Mesendoderm (in vitro differentiated cells): ENCODE data around the gene TBKBP1.
"Not testable (repeated sequence)": the region's sequence is repeated elsewhere in the genome, so short reads cannot be mapped to it uniquely, and the experiment has no call there.

ENCODE experiments used
- DNase-seq: peaks from one replicate; pipeline ENCODE4 v3.0.0; 2013
- H2AK5ac ChIP-seq: 2 replicates; pipeline ENCODE4 v1.6.1; 2013; ENCODE audit warnings: low read length, inconsistent platforms
- H2BK120ac ChIP-seq: 2 replicates; pipeline ENCODE4 v1.6.1; 2013; ENCODE audit warnings: low read depth, mild to moderate bottlenecking, low read length, moderate library complexity, mixed read lengths
- H2BK15ac ChIP-seq: replicated peaks from 2 replicates; pipeline ENCODE4 v1.6.1; 2013; ENCODE audit warnings: low read depth, mild to moderate bottlenecking, moderate library complexity
- H2BK5ac ChIP-seq: 2 replicates; pipeline ENCODE4 v1.6.1; 2013; ENCODE audit warnings: low read length, inconsistent platforms
- H3K18ac ChIP-seq: 2 replicates; pipeline ENCODE4 v1.6.1; 2013; ENCODE audit warnings: mild to moderate bottlenecking, low read length, mixed read lengths
- H3K23ac ChIP-seq: one replicate; pipeline ENCODE4 v1.6.1; 2013; ENCODE audit warnings: low read length
- H3K27ac ChIP-seq: 2 replicates; pipeline ENCODE4 v1.5.1; 2013; ENCODE audit warnings: low read depth, mild to moderate bottlenecking, inconsistent platforms, low read length, moderate library complexity
- H3K27me3 ChIP-seq: 2 replicates; pipeline ENCODE4 v1.6.1; 2013; ENCODE audit warnings: low read length, control low read depth, mild to moderate bottlenecking, inconsistent platforms; ENCODE audit not compliant: insufficient read depth, poor library complexity
- H3K36me3 ChIP-seq: 2 replicates; pipeline ENCODE4 v1.6.1; 2013; ENCODE audit warnings: low read length, inconsistent platforms; ENCODE audit not compliant: control insufficient read depth, insufficient read depth
- H3K4ac ChIP-seq: one replicate; pipeline ENCODE4 v1.6.1; 2013; ENCODE audit warnings: low read depth, mild to moderate bottlenecking, low read length, moderate library complexity
- H3K4me1 ChIP-seq: 2 replicates; pipeline ENCODE4 v1.6.1; 2013; ENCODE audit warnings: low read depth, low read length, inconsistent platforms; ENCODE audit not compliant: control insufficient read depth
- H3K4me2 ChIP-seq: 2 replicates; pipeline ENCODE4 v1.6.1; 2013; ENCODE audit warnings: low read length
- H3K4me3 ChIP-seq: 2 replicates; pipeline ENCODE4 v1.5.1; 2013; ENCODE audit warnings: mild to moderate bottlenecking, low read length
- H3K56ac ChIP-seq: one replicate; pipeline ENCODE4 v1.6.1; 2013; ENCODE audit warnings: low read length
- H3K79me1 ChIP-seq: 2 replicates; pipeline ENCODE4 v1.6.1; 2013; ENCODE audit warnings: low read length, inconsistent platforms
- H3K79me2 ChIP-seq: 2 replicates; pipeline ENCODE4 v1.6.1; 2013; ENCODE audit warnings: mild to moderate bottlenecking, low read length; ENCODE audit not compliant: control insufficient read depth, insufficient read depth
- H3K9ac ChIP-seq: 2 replicates; pipeline ENCODE4 v1.6.1; 2013; ENCODE audit warnings: low read length, inconsistent platforms
- H4K5ac ChIP-seq: one replicate; pipeline ENCODE4 v1.6.1; 2013; ENCODE audit warnings: low read length
- H4K8ac ChIP-seq: one replicate; pipeline ENCODE4 v1.6.1; 2013; ENCODE audit warnings: low read depth, mild to moderate bottlenecking, control low read depth, low read length, moderate library complexity
- WGBS: extraction: QIAGEN DNeasy Blood & Tissue Kit; methylation state at CpG from one replicate; pipeline ENCODE4 v1.1.7; 2013; ENCODE audit warnings: low lambda C conversion rate, missing lambda C conversion rate; ENCODE audit not compliant: insufficient coverage; ENCODE audit errors: extremely low coverage; 5-methylcytosine and 5-hydroxymethylcytosine counted together

The TBKBP1 gene

DNA sequence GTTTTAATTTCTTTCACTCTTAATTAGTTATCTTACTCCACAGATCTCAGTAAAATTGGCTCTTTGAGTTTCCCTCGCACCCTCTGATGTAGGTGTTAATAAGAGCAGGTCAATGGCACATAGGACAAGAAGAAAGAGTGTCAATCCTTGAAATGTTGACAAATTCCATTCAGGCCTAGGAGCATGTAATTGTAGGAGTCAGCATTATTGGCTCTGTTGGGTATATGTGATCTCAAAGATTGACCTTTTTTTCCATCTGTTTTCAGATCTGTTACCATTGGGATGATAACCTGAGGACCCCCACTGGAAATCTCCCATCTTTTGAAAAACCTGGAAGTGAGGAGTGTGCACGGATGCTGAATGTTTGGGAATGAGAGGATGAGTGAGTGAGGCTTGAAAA is 11.8 kb upstream of the TBKBP1 start:
- Histone ChIP-seq H4K8ac (no peak overlapping the region), H4K5ac (no peak overlapping the region), H2AK5ac (no peak overlapping the region), H3K23ac (no peak overlapping the region), H2BK5ac (no peak overlapping the region), H3K4me1 (no peaks in the 10 kb centered on the region), H3K56ac (no peak overlapping the region), H3K27ac (no peak overlapping the region), H3K9ac (no peak overlapping the region), H3K4me3 (no peak overlapping the region), H3K4me2 (no peak overlapping the region), H2BK120ac (no peak overlapping the region), H3K36me3 (peaks cover 30% of the 10 kb centered on the region), H3K27me3 (no peaks in the 10 kb centered on the region), H3K79me1 (peaks cover 2% of the 10 kb centered on the region), H2BK15ac (no peak overlapping the region), H3K4ac (no peak overlapping the region), H3K18ac (no peak overlapping the region), H3K79me2 (no peaks in the 10 kb centered on the region)
- no peak for DNase-seq
- no CpG with 5 or more reads among the region's 2 CpGs for WGBS

DNA sequence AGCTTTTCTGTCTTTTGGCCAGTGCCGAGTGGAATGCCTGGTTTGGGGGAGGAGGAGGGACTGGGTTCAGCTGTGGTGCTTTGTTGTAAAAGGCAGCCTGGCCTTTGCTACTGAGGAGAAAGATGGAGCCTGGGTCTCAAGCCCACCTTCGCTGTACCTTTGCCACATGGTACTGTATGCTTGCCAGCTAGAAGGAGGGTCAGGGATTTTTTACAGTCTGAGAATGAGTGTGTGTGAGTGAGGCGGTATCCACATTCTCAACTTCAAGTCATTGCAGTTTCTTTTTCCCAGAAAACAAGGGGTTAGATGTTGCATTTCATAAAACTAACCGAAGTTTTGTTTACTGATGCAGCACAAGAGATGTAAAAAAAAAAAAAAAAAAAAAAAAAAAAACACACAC is 11.2 kb upstream of the TBKBP1 start:
- H2AK5ac ChIP-seq, H2BK120ac ChIP-seq, H4K5ac ChIP-seq, H3K4ac ChIP-seq, H3K27ac ChIP-seq, H3K23ac ChIP-seq, H4K8ac ChIP-seq, H3K4me2 ChIP-seq, H2BK5ac ChIP-seq, H3K56ac ChIP-seq, H3K79me1 ChIP-seq, H3K4me3 ChIP-seq, H2BK15ac ChIP-seq, H3K4me1 ChIP-seq, H3K79me2 ChIP-seq, DNase-seq, H3K18ac ChIP-seq, H3K9ac ChIP-seq, H3K27me3 ChIP-seq: not testable (repeated sequence)
- no CpG with 5 or more reads among the region's 4 CpGs for WGBS
- H3K36me3 ChIP-seq, result peaks cover 27% of the 10 kb centered on the region

DNA sequence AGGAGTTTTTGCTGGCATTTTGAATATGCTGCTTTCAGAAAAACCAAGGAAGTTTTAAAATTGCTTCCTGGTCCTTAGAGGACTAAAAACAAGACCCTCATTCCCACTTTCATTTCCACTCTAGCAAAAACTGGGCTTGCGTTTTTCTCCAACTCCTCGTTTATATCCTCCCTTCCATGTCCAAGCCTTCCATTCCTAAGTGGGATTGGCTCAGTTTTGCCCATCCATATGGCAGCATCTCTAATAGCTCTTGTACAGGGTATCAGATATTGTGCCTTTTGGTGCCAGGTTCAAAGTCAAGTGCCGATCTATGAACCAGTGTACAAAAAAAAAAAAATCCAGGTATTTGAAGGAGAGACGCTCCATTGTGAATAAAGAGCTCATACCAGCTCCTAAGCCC is 9.9 kb upstream of the TBKBP1 start:
- no peak overlapping the region for H3K23ac ChIP-seq
- peaks cover 22% of the 10 kb centered on the region for H3K36me3 ChIP-seq
- H3K27me3 ChIP-seq, result no peaks in the 10 kb centered on the region
- H2BK120ac ChIP-seq, result no peak overlapping the region
- H3K4me3 ChIP-seq, result no peak overlapping the region
- H3K56ac ChIP-seq, result no peak overlapping the region
- H3K27ac ChIP-seq, result no peak overlapping the region
- H2BK15ac ChIP-seq, result no peak overlapping the region
- H3K79me2 ChIP-seq, result no peaks in the 10 kb centered on the region
- no CpG with 5 or more reads among the region's 4 CpGs for WGBS
- DNase-seq, result no peak
- H4K8ac ChIP-seq, result no peak overlapping the region
- no peak overlapping the region for H2AK5ac ChIP-seq
- H2BK5ac ChIP-seq, result no peak overlapping the region
- H3K4me2 ChIP-seq, result no peak overlapping the region
- no peak overlapping the region for H3K18ac ChIP-seq
- no peak overlapping the region for H3K4ac ChIP-seq
- no peaks in the 10 kb centered on the region for H3K4me1 ChIP-seq
- no peak overlapping the region for H4K5ac ChIP-seq
- H3K79me1 ChIP-seq, result peaks cover 2% of the 10 kb centered on the region
- H3K9ac ChIP-seq, result no peak overlapping the region

DNA sequence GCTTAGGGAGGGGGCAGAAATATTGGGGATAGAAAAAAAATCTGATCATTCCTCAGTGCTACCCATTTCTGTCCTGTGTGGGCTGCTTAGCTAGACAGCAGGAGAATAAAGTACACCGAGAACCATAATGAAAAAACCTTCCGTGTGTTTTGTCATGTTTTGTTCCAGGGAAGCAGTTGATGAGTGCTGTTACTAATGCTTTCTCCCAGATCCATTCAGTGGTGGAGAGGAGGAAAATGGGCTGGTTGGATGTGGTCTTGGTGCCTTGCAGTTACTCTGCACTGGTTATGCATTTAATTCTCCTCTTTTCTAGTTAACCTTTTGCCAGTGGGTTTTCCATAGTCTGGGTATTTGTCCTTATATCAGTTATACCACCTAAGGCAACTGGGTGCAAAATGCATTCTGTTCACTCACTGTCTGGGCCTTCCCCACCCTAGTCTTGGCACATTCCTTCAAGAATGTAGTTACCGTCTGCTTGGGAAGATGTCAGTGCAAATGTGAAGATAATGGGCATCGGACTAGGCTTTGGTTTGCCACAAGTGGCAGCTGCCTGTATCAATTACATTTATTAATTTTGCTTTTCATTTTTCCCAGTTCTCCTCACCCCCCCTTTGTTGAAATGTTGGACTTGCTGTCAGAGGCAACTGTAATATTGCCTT is 9.3 kb upstream of the TBKBP1 start:
- H3K27me3 ChIP-seq, result no peaks in the 10 kb centered on the region
- no peak overlapping the region for H2BK5ac ChIP-seq
- WGBS, result no CpG with 5 or more reads among the region's 4 CpGs
- no peak overlapping the region for H3K18ac ChIP-seq
- no peak overlapping the region for H2BK15ac ChIP-seq
- no peak overlapping the region for H3K4me2 ChIP-seq
- no peak overlapping the region for H3K27ac ChIP-seq
- DNase-seq, result no peak
- peaks cover 21% of the 10 kb centered on the region for H3K36me3 ChIP-seq
- no peak overlapping the region for H3K9ac ChIP-seq
- H3K56ac ChIP-seq, result no peak overlapping the region
- H4K8ac ChIP-seq, result no peak overlapping the region
- no peak overlapping the region for H2AK5ac ChIP-seq
- no peaks in the 10 kb centered on the region for H3K79me2 ChIP-seq
- H3K4me1 ChIP-seq, result no peaks in the 10 kb centered on the region
- no peak overlapping the region for H3K4me3 ChIP-seq
- no peak overlapping the region for H3K4ac ChIP-seq
- H3K79me1 ChIP-seq, result peaks cover 2% of the 10 kb centered on the region
- H3K23ac ChIP-seq, result no peak overlapping the region
- no peak overlapping the region for H4K5ac ChIP-seq
- H2BK120ac ChIP-seq, result no peak overlapping the region

DNA sequence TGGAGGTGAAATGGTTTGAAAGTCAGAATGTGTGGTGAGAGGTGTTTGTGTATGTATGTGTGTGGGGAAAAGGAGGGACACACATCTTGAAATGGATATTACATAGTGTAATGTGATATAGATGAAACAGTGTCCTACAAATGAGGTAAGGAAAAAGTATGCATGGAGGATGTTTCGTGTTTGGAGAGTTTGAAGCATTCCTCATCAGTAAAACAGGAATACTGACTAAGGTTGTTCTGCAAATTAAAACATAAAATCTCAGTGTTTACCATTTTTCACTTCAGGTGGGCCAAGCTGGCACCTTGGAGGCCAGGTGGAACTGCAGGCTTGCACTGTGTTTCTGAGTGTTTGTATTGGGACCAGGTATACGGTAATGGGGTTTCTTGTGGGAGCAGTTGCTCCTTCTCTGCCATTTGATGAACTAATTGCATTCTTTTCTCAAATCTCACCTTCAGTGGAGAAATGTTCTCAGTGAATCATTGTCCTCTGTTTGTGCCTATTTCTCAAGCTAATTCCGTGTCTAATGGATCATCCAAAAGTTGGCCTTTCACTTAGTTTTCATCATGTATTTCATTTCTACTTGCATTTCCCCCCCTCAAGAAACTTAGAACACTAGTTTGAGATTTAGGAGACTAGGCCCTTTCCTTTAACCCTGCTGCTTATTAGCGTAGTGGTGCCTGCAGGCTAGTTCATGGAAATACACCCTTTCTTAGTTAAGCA is 8.2 kb upstream of the TBKBP1 start:
- H3K79me1 ChIP-seq, result peaks cover 2% of the 10 kb centered on the region
- H3K79me2 ChIP-seq, result no peaks in the 10 kb centered on the region
- no peak overlapping the region for H3K4me2 ChIP-seq
- no peak overlapping the region for H3K56ac ChIP-seq
- H3K27me3 ChIP-seq, result no peaks in the 10 kb centered on the region
- WGBS, result no CpG with 5 or more reads among the region's 4 CpGs
- no peak overlapping the region for H3K4me3 ChIP-seq
- no peak for DNase-seq
- peaks cover 11% of the 10 kb centered on the region for H3K36me3 ChIP-seq
- no peak overlapping the region for H3K27ac ChIP-seq
- H2BK15ac ChIP-seq, result no peak overlapping the region
- no peaks in the 10 kb centered on the region for H3K4me1 ChIP-seq
- no peak overlapping the region for H2AK5ac ChIP-seq
- H4K8ac ChIP-seq, result no peak overlapping the region
- H4K5ac ChIP-seq, result no peak overlapping the region
- no peak overlapping the region for H3K23ac ChIP-seq
- H3K4ac ChIP-seq, result no peak overlapping the region
- no peak overlapping the region for H2BK5ac ChIP-seq
- H2BK120ac ChIP-seq, result no peak overlapping the region
- no peak overlapping the region for H3K9ac ChIP-seq
- H3K18ac ChIP-seq, result no peak overlapping the region

DNA sequence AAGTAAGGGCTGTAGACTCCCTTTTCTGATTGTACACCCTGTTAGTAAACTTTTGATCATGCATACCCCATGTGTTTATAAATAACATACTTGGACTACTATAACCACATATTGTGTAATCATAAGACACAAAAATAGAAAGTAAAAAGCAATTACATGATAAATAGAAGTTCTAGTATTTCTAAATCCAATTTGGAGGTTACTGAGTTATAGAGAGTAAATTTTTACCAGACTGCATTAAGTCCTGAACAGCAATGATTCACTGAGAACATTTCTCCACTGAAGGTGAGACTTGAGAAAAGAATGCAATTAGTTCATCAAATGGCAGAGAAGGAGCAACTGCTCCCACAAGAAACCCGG is 7.7 kb upstream of the TBKBP1 start:
- Histone ChIP-seq H2AK5ac (no peak overlapping the region), H3K4me3 (no peak overlapping the region), H2BK120ac (no peak overlapping the region), H3K23ac (no peak overlapping the region), H3K27me3 (no peaks in the 10 kb centered on the region), H3K36me3 (peaks cover 9% of the 10 kb centered on the region), H3K18ac (no peak overlapping the region), H4K8ac (no peak overlapping the region), H4K5ac (no peak overlapping the region), H2BK5ac (no peak overlapping the region), H3K56ac (no peak overlapping the region), H3K9ac (no peak overlapping the region), H3K27ac (no peak overlapping the region), H3K4me1 (no peaks in the 10 kb centered on the region), H3K79me1 (peaks cover 2% of the 10 kb centered on the region), H3K79me2 (no peaks in the 10 kb centered on the region), H3K4me2 (no peak overlapping the region), H2BK15ac (no peak overlapping the region), H3K4ac (no peak overlapping the region)
- no peak for DNase-seq
- no CpG with 5 or more reads among the region's 1 CpG for WGBS
